ENCODE measurements around the gene ADAM12. TPM values are rescaled to one million over a fixed set of nuclear protein-coding genes. Genes with fewer than 3 reads are reported as not detected.
"Not testable (repeated sequence)": the region's sequence is repeated elsewhere in the genome, so short reads cannot be mapped to it uniquely, and the experiment has no call there.

Gene ADAM12
- total RNA-seq, 4 donors from 2014 or later = 0.26 to 1.6 (median 0.47) TPM; not detected in 1

- no peak for TF ChIP-seq POLR2A (IDR thresholded peaks at IDR 0.05)
- TF ChIP-seq CTCF (IDR thresholded peaks at IDR 0.05) = no peak
- H3K4me3 ChIP-seq (ENCODE audit: low read depth, poor library complexity, severe bottlenecking) = no peak overlapping the region
- DNase-seq (ENCODE audit: low spot score in 2 of 2) = peak; percentile 57 to 92
- WGBS, 2 donors = 62 to 73% methylated on average over 11 of the region's 11 CpGs
- intact Hi-C loops (cut with DNase I; ENCODE audit: low total_unique reads) = no loop called here
These were observed 140.8 kb downstream of the ADAM12 start for GRCh38 chr10:126247446-126247975.

GRCh38 chr10:126246396-126246795 lies 141.9 kb downstream of the ADAM12 start:
- WGBS, 2 donors = 96 to 97% methylated on average over 1 of the region's 1 CpG
- intact Hi-C loops (cut with DNase I; ENCODE audit: low total_unique reads); H3K4me3 ChIP-seq (ENCODE audit: low read depth, poor library complexity, severe bottlenecking); DNase-seq (ENCODE audit: low spot score in 2 of 2): not testable (repeated sequence)

GRCh38 chr10:126245501-126245900 lies 142.8 kb downstream of the ADAM12 start:
- TF ChIP-seq CTCF (IDR thresholded peaks at IDR 0.05) (no peak), POLR2A (IDR thresholded peaks at IDR 0.05) (no peak)

GRCh38 chr10:126243971-126244370 lies 144.3 kb downstream of the ADAM12 start:
- no peak for TF ChIP-seq POLR2A (IDR thresholded peaks at IDR 0.05)
- TF ChIP-seq CTCF (IDR thresholded peaks at IDR 0.05) = no peak
- intact Hi-C loops (cut with DNase I; ENCODE audit: low total_unique reads) = no loop called here
- no peak overlapping the region for H3K4me3 ChIP-seq (ENCODE audit: low read depth, poor library complexity, severe bottlenecking)
- WGBS, 2 donors = 67 to 73% methylated on average over 5 of the region's 5 CpGs
- no peak for DNase-seq (ENCODE audit: low spot score in 2 of 2)

More at GRCh38 chr10:126245501-126245900, 142.8 kb downstream of the ADAM12 start:
- DNase-seq (ENCODE audit: low spot score in 2 of 2) = peak in 1 of 2 donors; percentile 52
- 91 to 93% methylated on average over 4 of the region's 4 CpGs for WGBS, 2 donors
- H3K4me3 ChIP-seq (ENCODE audit: low read depth, poor library complexity, severe bottlenecking) = no peak overlapping the region
- intact Hi-C loops (cut with DNase I; ENCODE audit: low total_unique reads) = no loop called here

- no peak for TF ChIP-seq CTCF (IDR thresholded peaks at IDR 0.05)
- TF ChIP-seq POLR2A (IDR thresholded peaks at IDR 0.05) = no peak
- intact Hi-C loops (cut with DNase I; ENCODE audit: low total_unique reads) = no loop called here
- DNase-seq (ENCODE audit: low spot score in 2 of 2) = no peak
- no peak overlapping the region for H3K4me3 ChIP-seq (ENCODE audit: low read depth, poor library complexity, severe bottlenecking)
These were observed 145.0 kb downstream of the ADAM12 start for GRCh38 chr10:126243306-126243705.

GRCh38 chr10:126242397-126243260 lies 145.6 kb downstream of the ADAM12 start:
- H3K4me3 ChIP-seq (ENCODE audit: low read depth, poor library complexity, severe bottlenecking) = no peak overlapping the region
- no peak for TF ChIP-seq CTCF (IDR thresholded peaks at IDR 0.05)
- TF ChIP-seq POLR2A (IDR thresholded peaks at IDR 0.05) = no peak
- WGBS, 2 donors = 38 to 45% methylated on average over 13 of the region's 13 CpGs
- intact Hi-C loops (cut with DNase I; ENCODE audit: low total_unique reads) = no loop called here
- peak; percentile 41 to 91 for DNase-seq (ENCODE audit: low spot score in 2 of 2)
